NCI-H1694 treated with DMSO at 0.1 percent for 48 hours (cell line): ENCODE results near the gene HOMER1.
"Not testable (repeated sequence)": the region's sequence is repeated elsewhere in the genome, so short reads cannot be mapped to it uniquely, and the experiment has no call there.

Source experiments
- DNase-seq: peaks from one replicate; lab custom pipeline; 2025; lab: John Stamatoyannopoulos, UW

The HOMER1 gene

GRCh38 chr5:79416499-79416898, 97.4 kb downstream of the HOMER1 start:
- DNase-seq, result no peak

GRCh38 chr5:79413112-79413511, 100.8 kb downstream of the HOMER1 start:
- DNase-seq, result no peak

- DNase-seq, result no peak
Observed at GRCh38 chr5:79408028-79408427, 105.9 kb downstream of the HOMER1 start.

- no peak for DNase-seq
Observed at GRCh38 chr5:79407591-79407990, 106.3 kb downstream of the HOMER1 start.

GRCh38 chr5:79401216-79401615, 112.7 kb downstream of the HOMER1 start:
- no peak for DNase-seq

- no peak for DNase-seq
Observed at GRCh38 chr5:79399046-79399445, 114.9 kb downstream of the HOMER1 start.

- no peak for DNase-seq
Observed at GRCh38 chr5:79397080-79397479, 116.9 kb downstream of the HOMER1 start.

GRCh38 chr5:79396265-79396664, 117.7 kb downstream of the HOMER1 start:
- DNase-seq, result no peak

GRCh38 chr5:79395296-79395695, 118.6 kb downstream of the HOMER1 start:
- DNase-seq, result no peak

- DNase-seq, result no peak
Observed at GRCh38 chr5:79392776-79393175, 121.2 kb downstream of the HOMER1 start.

GRCh38 chr5:79386679-79387078, 127.3 kb downstream of the HOMER1 start:
- DNase-seq, result no peak

- not testable (repeated sequence) for DNase-seq
Observed at GRCh38 chr5:79385126-79385525, 128.8 kb downstream of the HOMER1 start.

GRCh38 chr5:79378510-79379186, 135.3 kb downstream of the HOMER1 start:
- no peak for DNase-seq

GRCh38 chr5:79357398-79357797, 156.5 kb downstream of the HOMER1 start:
- DNase-seq, result no peak

GRCh38 chr5:79349881-79350280, 164.1 kb downstream of the HOMER1 start:
- DNase-seq, result no peak

- DNase-seq, result no peak
Observed at GRCh38 chr5:79349047-79349446, 164.9 kb downstream of the HOMER1 start.

GRCh38 chr5:79346420-79346824, 167.5 kb downstream of the HOMER1 start:
- no peak for DNase-seq

GRCh38 chr5:79333852-79334557, 179.9 kb downstream of the HOMER1 start:
- DNase-seq, result no peak

- no peak for DNase-seq
Observed at GRCh38 chr5:79330071-79330470, 183.9 kb downstream of the HOMER1 start.

- no peak for DNase-seq
Observed at GRCh38 chr5:79329453-79329852, 184.5 kb downstream of the HOMER1 start.
